Stimulated activated CD8-positive, alpha-beta memory T cell treated with anti-CD3 and anti-CD28 coated beads, Interleukin-7, amount 100 ng/mL, for 1 hour (primary cell): Measurements from ENCODE around the gene SURF2.
A peak's percentile ranks its signal among the peaks of the same experiment; 100 is the strongest.

Source experiments
- DNase-seq, 2 donors: peaks; one replicate each; pipeline ENCODE4 v3.0.0-alpha.2; 2020; ENCODE audit warnings: low read depth in 2 of 2

The SURF2 gene

DNA sequence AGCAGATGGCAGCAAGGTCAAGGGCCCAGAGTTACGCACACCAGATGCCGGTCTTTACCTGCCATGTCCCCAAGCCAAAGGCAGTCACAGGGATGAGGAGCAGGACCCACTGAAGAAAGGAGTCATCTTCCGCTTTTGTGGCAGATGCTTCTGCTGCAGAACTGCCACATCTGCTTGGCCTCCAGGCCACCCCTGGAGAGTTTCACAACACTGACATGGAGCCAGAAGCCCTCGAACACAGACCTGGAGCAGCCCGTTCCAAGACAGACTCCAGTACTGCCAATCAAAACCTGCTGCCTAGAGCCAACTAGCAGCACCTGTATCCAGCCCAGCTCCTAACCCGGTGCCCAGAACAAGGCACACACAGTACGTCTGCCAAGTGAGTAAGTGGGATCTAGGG is 1.6 kb upstream of the SURF2 start:
- no peak for DNase-seq

DNA sequence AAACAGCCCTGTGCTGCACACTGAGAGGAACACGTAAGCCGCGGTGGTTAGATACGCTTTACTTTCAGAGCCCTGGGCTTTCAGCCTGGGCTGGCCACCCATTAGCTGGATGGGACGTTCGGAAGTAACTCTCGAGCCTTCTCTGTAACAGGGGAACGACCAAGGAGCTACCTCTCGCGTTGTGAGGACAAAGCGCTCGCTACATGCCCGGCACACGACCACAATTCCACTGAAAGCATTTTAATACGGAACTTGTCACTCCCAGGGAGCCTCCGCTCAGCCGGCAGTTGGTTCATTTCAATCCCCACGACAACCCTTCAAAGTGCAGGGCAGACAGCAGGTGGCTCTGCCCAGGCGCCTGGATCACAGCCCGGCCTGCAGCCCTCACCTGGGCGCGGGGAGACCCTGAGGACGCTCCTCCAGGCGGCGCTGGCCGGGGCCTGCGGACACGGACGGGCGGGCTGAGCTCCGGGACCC is 431 bp upstream of the SURF2 start:
- no peak for DNase-seq

DNA sequence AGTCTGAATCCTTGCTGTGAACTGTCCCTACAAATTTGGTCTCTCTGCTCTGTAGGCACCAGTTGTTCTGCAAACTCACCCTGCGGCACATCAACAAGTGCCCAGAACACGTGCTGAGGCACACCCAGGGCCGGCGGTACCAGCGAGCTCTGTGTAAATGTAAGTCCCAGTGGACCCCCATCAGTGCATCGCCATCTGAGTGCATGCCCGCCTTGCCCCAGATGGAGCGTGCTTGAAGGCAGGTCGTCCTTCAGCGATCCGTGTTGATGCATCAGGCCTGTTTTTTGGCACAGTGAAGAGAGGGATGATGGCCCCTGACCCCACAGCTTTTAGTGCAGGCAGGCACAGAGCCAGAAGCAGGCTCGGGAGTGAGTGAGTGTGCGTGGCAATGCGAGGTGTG is 1.3 kb downstream of the SURF2 start:
- no peak for DNase-seq

DNA sequence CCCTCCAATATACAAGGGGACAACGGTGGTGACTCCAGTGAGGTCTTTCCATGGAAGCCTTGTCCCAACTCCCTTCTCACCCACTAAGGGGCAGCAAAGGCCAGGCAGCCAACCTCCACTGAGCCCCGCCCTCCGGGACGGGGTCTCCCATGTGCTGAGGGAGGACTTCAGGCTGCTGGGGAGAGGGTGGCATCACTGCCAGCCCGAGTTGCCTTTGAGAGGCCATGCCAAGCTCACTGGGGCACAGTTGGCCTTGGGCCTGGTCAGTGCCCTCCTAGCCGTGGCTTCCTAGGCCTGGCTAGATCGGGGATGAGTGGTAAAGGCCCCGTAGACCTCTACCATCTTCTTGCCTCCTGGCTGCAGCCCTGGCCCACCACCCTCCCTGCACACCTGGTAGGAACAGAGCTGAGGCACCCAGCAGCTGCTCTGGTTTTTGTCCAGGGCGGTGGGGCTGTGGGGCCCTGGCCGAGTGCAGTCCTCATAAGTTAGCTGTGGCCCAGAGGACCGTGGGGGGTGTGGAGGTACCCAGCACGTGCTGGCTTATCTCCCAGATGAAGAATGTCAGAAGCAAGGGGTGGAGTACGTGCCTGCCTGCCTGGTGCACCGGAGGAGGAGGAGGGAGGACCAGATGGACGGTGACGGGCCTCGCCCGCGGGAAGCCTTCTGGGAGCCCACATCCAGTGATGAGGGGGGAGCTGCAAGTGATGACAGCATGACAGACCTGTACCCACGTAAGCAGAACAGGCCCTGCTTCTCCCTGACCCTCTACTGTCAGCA is 3.2 kb downstream of the SURF2 start:
- no peak for DNase-seq

DNA sequence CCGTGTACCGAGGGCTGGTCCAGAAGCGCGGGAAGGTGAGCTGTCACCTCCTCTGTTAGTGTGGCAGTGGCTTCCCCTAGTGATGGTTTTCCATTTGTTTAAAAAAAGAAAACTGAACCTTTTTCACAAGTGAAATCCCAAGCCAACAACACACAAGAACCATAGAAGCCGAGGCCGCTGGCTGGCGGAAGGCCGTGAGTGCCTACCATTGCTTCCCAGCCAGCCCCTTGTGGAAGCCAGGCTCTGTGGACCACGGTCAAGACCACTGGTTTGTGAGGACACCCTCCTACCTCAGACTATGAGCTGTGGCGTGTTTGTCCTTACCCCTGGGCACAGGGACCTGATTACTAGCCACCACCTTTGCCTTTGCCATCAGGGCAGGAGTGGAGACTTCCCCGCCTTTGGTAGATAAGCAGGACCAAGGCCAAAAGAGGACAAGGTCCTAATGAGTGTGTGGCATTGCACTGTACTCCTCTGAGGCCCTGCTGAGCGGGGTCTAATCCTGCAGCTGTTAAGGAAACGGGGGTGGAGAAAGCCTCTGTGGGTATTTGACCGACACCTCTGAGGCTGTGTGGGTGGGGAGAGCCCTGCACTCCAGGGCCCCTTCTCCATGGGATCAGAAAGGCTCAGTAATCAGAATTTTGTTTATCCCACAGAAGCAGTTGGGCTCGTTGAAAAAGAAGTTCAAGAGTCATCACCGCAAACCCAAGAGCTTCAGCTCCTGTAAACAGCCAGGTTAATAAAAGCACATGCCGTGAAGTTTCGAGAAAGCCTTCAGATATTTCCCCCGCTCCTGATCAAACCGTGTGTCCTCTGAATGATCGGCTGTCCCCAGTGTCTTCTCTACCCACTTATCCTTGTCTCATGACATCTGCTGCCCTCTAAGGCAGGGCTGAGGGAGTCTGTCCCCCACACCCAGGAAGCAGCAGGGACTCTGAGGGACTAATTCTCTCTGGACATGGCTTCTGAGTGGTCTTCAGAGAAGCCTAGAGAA is 4.3 kb downstream of the SURF2 start:
- DNase-seq: no peak

DNA sequence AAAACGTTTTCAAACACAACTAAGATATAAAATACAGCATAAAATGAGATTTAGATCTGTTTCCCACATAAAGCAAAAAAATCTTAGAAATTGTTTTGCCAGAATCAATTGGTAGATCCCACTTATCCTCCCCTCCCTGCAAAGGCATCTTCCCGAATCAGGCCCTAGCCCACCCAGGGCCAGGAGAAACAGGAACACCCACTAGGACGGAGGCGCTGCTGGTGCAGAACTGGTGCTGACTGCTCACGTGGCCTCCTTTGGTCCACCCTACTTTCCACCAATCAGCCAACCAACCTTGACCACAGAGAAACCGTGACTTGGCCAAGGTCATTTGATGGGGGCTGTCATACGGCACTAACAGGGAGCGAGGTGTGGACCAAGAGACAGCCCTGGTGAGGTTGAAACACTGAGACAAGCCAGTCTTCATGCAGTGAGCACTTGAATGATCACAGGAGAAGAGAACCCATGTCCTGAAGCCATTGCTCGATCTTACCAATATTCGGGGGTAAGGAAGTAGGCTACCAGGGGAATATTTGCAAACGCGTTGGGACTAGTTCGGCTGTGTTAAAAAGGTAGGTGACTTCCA is 5.2 kb downstream of the SURF2 start:
- DNase-seq: no peak

DNA sequence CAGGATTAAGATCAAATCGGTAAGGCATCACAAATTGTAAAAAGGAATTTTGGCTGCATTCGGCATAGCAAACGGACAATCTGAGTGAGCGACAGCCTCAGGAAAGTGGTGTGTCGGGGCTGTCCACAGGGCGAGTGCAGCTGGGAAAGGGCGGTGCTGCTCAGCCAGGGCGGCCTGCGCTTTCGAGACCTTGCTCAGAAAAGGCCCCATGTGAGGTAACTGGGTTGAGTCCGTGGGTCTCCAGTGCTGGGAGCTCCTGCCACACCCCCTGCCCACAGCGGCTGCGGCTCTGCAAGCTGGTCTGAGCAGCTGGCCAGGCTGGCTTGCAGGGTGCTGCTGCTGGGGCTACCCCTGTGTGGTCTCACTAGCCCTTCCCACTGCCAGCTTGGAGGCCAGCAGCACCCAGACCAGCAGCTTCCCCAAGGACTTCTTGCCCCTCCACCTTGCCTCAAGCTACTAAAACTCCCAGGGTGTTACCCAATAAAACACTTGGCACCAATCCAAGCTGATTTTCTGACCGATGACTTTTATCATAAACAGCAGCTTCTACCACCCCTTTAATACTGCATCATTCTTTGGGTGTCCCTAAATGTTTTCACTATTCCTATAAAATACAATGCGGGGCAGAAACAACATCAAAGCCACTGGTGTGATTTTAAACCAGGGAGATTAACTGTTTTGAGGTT is 6.2 kb downstream of the SURF2 start:
- no peak for DNase-seq

DNA sequence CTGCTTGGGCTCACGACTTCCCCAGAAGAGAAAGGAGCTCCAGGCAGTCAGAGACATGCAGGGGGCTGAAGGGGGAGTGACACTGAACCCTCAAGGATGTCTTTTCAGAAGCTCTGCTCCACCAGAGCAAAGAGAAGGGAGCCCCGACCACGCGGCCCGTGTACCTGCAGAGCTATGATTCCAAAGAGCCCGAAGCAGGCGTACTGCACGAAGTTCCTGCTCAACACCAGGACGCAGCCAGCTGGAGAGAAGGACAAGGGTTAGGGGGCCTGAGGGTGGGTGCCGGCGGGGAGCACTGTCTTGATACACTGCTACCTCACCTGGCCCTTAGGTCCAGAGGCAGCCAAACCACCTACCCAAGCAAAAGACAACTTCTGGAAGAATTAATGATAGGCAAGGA is 10.1 kb downstream of the SURF2 start:
- DNase-seq: no peak

DNA sequence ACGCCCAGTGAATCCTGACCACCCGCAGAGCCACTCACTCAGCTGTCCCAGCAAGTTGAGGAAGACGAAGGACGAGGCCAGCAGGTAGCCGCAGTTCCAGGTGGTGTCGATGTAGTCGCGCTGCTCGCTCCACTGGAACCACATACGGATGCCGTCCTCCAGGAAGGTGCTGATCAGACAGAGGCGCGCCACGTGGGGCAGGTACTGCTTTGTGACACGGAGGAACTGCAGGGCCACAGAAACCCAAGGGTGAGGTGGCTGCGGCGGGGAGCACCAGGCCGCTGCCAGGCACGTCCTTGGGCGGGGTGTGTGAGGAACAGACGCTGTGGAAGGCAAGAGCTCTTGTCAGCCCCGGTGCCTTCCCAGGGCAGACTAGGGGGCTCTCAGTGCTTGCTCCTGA is 10.9 kb downstream of the SURF2 start:
- no peak for DNase-seq

DNA sequence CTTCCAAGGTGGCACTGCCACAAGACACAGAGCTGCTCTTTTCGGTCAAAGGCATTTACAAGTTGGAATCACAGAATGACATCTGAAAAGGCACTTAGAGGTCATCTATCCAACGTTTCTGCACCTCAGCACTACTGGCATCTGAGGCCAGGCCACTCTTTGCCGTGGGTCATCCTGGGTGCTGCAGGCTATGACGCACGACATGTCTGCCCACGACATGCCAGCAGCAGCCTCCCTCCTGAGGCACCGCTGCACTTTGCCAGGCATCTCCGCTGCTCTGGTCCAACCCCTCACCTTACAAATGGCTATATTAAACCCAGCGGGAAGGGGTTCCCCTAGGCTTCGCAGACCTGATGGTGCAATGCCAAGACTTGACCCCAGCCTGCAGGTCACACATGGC is 11.4 kb downstream of the SURF2 start:
- DNase-seq: no peak

DNA sequence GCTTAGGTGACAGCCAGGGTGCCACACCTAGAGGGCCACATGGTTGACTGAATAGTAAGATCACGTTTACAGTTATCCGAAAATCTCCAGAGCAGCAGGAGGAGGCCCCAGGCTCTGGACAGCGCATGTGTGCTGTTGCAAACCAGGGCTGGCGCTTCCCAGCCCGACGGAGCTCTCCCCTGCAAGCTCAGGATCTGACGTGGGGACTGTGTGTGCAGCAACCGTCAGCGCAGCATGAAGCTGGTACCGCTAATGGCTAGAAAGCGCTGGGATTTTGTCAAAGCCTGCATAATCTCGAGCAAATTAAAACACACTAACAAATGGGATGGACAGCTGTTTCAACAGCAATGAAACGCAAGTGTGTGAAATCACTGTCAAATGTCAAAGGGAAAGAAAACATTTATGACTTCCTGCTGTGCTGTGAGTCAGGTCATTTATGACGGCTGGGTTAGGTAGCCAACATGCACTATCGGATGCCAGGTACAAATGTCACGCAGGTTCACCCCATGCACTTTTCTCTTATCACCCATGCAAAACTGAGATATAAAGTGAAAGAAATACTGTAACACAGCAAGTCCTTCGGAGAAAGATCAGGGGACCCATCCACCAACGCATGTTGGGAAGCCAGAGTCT is 12.0 kb downstream of the SURF2 start:
- DNase-seq: no peak

DNA sequence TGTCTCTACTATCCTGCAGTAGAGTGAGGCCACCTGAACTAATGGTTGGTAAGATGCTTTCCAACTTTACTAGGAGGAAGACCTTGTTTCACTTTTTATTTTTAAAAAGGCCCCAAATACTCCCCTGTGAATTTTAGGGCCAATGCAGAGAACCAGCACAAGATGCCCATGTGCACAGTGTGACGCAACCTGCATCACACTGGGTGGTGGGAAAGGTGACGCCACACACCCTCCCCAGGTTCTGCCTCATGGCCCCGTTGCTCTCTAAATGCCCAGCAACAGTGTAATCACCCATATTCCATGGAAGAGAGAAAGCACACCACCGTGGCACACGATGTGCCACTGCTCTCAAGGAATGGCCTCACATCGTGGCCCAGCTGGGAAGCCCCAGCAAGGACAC is 13.1 kb downstream of the SURF2 start:
- no peak for DNase-seq

DNA sequence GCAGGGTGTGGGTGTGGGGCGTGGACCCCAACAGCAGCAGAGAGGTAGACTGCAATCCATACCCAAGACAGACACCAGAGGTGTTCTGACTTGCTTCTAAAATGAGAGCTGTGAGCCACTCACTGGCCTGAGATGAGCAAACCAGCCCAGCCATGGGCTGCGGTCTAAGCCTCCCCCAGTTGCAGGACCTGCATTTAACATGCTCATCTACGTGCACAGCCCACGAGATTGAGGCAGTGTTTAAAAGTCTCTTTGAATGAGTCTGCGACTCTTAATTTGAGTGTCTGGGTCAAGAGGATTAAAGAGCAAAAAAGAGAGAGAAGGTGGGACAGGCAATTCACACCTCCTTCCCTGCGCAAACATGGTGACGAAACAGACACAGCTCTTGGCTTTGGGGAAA is 13.6 kb downstream of the SURF2 start:
- DNase-seq: no peak

DNA sequence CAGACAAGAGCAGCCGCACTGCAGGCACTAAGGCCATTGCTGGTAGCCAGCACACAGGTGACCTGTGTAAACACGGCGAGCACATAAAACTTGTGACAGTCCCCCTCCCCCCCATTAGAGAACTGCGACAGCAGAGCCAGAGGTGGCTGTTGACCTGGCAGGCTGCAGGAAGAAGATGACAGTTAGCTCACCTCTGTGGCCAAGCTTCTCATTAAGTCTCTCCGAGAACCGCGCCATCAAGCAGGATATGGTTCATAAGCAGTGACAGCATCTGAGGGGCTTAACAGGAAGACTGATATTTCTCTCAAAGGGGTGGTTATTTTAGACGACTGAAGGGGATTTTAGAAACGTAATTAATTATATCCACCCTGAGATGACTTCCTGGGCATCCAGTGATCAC is 14.3 kb downstream of the SURF2 start:
- DNase-seq: peak in 1 of 2 donors; percentile 20

DNA sequence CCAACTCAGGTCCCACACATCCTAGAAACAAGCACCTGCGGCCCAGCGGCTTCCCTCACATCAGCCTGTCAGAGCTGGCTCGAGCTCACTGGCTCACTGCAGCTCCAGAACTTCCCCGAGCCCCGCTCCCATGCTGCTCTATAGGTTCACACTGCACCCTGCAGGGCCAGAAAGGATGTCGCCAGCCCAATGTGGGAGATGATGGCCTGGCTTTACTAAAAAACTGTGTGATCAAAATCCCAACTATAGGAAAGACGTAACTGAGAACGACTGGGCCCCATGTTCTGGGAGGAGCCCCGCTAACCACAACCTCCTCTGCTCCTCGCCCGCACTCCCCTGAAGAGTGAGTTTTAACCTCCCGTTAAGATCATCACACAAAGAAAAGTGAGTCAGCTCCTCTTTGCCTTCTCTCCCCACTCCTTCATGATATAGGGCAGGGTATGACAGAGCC is 14.9 kb downstream of the SURF2 start:
- peak in 1 of 2 donors; percentile 30 for DNase-seq

DNA sequence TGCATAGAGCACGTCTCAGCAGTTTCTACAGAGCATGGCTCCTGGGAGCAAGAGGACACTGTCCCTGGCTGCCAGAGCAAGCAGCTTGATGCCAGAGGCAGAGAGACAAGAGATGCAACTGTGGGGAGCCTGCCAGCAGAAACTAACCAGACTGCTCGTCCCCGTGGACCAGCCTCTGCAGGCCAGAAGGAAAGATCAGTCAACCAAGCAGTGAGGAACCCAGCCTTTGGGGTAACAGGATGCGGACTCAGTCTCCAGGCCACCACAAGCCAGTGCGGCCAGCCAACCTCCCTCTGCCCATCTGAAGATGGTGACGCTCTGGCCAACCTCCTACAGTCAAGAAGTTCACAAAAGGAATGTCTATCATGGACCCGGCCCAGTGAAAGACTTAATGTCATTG is 15.8 kb downstream of the SURF2 start:
- DNase-seq: no peak

DNA sequence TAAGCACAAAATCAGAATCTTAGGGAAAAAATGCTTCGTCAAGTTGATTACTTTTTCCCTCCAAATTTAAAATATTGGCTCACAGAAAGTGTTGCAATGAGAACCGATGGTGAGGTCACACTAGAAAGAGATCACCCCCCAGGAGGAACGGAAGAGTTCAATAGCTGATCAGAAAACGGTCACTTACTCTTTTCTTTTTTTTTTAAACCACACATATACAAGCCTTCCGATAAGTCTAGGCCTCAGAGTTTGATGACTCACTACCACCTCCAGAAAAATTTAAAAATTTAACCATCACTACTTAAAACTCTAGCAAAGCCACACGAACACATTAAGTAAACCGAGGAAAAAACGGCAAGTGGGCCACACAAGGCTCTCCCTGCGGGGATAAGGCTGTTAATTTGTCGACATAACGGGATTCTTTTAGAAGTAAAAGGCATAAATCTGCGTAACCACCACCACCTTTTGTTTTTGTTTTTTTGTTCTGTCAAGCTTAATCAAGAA is 18.3 kb downstream of the SURF2 start:
- no peak for DNase-seq

DNA sequence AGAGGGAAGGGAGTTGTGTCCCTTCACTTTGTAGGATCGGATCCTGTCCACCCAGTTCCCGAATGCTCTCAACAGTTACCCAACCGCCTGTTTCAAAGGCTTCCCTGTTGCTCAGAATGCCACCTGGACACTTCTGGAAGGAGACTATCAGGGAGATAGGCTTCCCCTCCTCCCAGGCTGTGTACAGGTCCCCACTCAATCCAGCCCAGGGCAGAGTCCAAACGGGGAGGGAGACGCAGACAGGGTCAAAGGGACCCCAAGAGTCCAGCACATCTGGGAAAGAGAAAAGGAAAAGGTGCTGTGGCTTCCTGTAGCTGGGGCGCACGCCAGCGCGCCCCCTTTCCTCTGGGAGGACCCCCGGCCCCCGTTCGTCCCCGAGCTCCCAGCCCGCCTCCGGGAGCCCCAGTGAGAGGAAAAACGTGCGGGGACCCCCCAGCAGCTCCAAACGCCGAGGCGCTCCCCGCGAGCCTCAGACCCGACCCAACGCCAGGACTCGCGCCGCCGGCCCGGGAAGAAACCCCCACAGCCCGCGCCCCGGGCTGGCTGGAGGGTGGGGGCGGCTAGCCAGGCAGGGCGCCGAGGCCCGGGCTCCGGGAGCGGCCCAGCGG is 18.9 kb downstream of the SURF2 start:
- DNase-seq: no peak

DNA sequence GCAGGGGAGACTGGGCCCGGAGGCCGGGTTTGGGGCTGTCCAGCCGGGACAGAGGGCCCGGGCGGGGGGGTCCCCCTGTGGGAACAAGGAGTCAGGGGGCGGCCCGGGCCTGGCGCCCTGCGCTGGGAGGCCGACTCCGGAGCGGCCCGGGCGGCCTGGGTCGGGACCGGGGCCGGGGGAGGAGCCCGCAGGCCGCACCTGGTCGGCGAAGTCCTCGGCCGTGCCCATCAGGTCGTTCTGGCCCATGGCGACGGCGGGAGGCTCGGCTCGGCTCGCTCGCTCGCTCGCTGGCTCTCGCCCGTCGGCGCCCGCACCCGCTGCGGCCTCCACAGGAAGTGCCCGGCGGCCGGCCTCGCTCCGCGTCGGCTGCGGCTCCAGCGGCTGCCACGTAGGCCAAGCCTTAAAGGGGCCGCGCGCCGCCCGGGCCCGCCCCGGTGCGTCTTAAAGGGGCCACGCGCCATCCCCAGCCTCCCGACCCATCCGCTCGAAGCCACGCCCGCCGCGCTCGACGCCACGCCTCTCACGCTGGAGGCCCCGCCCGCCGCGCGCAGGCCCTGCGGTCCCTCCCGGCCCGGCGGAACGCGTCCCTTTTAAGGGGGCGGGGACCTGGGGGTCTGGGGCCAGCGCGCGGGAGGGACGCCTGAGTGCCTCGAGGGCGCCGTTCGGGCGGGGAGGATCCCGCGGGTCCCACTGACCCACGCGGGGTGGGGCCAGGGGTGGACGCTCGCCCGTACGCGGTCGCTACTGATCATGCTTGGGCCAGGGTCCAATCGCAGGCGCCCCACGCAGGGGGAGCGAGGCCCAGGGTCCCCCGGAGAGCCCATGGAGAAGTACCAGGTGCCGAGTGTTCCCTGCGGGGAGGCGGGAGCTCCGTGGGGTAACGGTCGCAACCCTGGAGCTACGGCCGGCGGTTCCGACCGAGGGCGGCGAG is 19.6 kb downstream of the SURF2 start, which contains the start of the genes STKLD1 and SURF4:
TSS of gene STKLD1 (plus strand) at position 643 of the 931 bp plus-strand sequence. CDS start at position 751, 108 bp downstream.
TSS of gene SURF4 (minus strand) at position 337 of the 931 bp plus-strand sequence. CDS start at position 246, 91 bp downstream.
- peak; percentile 91 for DNase-seq
